Measurements from ENCODE around the gene NOTCH3.

- TF ChIP-seq CTCF (conservative IDR thresholded peaks at IDR 0.05; ENCODE audit: low read depth, low read length): no peak
- TF ChIP-seq EZH2phosphoT487 (IDR thresholded peaks at IDR 0.05; ENCODE audit: borderline replicate concordance, low read length): no peak
- TF ChIP-seq EZH2 (IDR thresholded peaks at IDR 0.05; ENCODE audit: low read length, unreplicated experiment): no peak
Observed at GRCh38 chr19:15118248-15118647, 82.5 kb downstream of the NOTCH3 start.

Data from PC-3 (cell line).